HG03139 (cell line): ENCODE data around the gene TERC.

Source experiments
- ATAC-seq: cut with Tn5 transposase; IDR thresholded peaks from one replicate; pipeline ENCODE4 v1.9.1; 2021; ENCODE audit not compliant: unreplicated experiment

TERC gene

DNA sequence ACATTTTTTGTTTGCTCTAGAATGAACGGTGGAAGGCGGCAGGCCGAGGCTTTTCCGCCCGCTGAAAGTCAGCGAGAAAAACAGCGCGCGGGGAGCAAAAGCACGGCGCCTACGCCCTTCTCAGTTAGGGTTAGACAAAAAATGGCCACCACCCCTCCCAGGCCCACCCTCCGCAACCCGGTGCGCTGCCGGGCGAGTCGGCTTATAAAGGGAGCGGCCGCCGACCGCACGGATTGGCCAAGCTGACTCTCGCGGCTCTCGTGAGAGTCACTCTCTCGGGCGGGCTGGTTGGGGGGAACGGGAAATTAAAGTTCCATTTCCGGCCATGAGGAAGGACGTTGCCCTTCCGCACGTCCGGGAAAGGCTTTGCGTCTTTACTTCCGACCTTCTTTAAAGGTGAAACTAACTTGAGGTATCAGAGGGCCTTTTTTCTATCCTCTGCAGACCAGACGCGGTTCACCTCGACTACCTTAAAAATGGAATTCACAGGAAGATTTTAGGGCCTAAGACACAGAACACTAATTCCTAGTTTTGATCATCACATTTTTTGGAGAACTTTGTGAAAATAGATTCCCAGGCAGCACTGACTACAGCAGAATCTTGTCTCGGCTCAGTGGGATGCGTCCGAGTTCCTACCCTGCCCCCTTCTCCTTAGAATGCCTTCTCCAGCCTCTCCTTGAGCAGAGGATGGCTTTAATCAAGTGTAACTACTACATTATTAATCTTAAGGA is at the start of gene TERC:
TSS of gene TERC (minus strand) at position 179 of the 731 bp plus-strand sequence.
- peak; percentile 65 for ATAC-seq

DNA sequence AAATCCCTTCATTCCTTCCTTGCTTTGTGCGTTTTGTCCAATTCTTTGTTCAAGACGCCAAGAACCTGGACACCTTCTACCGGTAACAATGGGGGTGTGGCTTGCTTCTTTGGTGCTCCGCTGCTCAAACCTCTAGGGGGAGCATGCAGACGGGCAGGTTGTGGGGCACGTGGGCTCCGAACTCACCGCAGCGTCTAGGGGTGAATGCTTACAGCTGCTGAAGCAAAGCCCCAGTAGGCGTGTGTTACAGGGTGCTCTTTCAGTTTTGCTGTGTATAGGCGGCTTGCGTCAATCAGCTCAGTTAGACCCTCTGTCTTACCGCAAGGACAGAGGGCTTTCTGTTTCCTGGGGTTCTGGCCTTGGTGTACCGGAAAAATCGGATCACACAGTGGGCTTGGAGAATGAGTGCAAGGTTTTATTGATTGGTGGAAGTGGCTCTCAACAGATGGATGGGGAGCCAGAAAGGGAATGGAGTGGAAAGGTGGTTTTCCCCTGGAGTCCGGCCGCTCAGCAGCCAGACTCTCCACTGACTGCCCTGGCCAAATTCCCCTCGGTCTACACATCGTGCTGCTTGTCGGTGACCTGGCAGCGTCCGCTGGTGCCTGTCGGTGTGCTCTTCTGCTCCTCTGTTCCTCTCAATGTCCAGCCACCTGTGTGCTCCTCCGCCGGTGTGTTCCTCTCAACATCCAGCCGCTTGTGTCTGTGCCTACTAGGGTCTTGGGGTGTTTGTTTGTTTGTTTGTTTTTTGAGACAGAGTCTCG is 49.1 kb upstream of the TERC start:
- peak; percentile 87 for ATAC-seq

DNA sequence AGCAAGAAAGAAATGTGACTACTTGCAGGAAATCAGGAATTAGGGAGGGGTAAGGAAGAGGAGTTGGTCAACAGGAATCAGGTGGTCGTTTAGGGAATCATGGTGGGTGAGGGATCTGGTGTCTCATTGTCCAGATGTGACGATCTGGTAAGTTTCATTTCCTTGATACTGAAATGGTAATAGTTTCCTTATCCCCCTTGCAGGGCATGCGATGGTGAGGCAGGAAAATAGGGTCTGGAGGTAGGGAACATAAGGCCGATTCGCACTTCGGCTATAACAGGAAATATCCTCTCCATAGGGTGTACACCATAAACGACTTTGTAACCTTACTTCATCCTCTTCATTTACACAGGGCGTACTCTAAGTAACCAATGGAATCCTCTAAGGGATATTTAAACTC is 48.4 kb upstream of the TERC start:
- no peak for ATAC-seq

DNA sequence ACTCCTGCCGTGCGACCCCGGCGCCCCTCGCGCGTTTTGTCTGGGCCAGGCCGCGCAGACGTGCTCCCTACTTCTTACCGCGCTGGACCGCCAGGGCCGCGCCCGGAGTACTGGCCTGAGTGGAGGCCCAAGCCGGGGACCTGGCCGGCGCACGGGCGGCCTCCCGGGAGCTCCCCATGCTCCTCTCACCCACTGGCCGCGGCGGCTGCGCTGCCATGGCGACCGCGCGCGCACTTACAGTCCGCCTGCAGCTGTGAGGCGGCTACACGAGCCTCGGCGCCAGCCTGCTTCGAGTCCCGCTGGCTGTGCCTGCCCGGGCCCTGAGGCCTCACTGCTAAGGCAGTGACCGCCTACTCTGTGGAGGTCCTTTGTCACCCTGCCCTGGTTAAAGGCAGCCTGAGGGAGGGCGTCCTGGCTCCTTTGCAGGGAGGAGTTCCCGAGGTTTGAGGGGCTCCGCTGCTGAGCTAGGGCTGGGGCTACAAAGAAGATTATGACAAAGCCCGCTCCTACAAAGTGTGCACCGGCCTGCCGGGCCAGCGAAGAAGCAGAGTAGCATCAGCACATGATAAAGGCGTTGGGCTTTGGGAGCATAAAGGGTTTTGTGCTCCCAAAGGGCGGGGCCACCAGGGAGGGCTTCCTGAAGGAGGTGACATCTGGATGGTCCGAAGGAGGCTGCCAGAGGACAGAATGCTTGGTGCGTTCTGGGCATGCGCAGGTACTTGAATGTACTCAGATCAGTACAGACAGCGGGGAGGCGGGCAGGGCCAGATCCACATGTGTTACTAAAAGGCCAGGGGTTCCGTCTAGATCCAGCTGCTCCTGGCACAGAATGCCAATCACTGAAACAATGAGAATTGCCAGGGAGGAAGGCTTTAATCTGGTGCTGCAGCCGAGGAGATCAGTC is 47.7 kb upstream of the TERC start, which contains the start of the genes LRRC34 and LRRIQ4:
TSS of gene LRRC34 (minus strand) at position 573 of the 904 bp plus-strand sequence. CDS start at position 217, 356 bp downstream.
TSS of gene LRRIQ4 (plus strand) at position 539 of the 904 bp plus-strand sequence. CDS start 9,052 bp downstream, outside the sequence.
- ATAC-seq, result peak; percentile 67

DNA sequence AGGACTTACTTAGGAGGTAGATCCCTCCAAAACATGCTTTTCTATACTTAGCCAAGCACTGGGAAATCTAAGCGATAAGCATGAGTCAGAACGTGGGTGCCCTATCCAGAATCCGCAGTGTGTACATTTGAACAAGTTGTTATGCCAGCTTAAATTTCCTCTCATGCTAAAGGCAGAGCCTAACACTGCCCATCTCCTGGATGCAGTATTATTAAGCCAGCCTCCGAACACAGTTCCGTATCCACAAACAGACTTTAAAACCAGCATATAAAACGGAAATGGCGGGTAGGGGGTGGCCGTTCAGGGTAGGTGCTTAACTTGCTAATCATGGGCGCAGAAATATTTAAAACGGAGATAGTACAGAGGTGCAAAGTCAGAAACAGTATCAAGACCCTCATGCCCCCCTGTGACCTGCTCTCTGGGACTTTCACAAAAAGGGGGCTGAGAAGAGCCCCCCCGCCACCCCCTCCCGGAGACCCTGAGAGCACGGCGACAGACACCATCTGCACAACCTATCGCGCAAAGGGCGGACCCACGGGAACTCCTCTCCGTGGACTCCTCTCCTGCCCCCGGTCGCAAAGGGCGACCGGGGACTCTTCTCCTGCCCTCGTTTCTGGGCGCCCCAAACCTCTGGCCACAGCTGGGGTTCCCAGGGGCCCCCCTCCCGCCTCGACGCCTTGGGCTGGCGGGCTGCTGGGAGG is 46.9 kb upstream of the TERC start:
- peak; percentile 4 for ATAC-seq

DNA sequence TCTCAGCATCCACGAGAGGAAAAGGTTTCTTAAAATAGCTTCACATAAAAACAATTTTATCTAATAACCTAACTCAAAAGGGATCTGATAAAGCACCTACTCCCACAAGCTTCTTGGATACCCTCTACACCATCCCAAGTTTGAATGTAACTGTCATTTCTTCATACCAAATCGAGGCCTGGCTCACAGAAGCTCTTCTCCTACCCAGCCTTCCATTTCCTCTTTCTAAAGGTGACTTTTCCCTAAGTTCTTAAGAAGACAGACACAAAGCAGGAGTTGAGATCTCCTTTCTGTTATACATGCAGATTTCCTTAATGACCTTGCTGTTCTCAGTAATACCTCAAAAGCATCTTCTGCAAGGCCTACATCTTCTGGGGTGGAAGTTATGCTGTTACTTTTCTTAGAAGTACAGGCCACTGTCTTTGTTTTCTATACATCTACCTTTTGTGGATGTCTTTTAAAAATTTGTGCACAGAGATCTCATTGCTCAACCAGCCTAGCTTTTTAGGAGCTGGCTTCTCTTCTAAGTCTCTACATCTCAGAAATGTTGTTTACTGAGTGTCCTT is 44.5 kb upstream of the TERC start:
- no peak for ATAC-seq

DNA sequence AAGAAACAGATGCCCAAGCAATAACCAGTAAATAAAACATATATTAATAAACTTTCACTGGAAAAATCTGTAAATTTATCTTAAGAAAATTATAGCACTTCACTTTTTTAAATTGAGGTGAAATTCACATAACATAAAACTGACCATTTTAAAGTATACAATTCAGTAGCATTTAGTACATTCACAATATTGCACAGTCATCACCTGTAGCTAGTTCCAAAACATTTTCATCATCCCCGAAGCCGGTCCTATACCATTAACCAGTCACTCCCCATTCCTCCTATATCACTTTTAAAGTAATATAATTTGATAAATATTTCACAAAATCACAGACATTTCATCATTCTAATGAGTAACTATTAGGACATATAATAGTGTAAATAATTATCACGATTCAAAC is 39.8 kb upstream of the TERC start:
- no peak for ATAC-seq

DNA sequence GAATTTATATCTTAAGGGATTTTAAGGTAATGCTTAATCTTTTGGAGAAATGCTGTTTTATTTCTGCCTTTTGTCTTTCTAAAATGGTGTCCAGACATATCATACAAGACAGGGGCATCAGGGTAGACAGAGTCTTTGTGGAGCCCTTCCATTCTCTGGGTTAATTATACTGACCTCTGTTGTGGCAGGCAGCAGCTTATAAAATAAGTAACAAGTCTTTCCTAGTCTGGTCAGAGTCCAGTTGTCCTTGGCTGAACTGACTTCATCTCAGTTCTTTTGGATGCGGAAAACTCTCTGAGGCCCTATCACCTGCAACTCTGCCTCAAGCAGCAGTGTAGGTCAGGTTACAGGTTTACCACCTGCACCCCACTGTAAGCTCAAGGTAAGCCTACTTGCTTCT is 27.5 kb upstream of the TERC start:
- no peak for ATAC-seq

DNA sequence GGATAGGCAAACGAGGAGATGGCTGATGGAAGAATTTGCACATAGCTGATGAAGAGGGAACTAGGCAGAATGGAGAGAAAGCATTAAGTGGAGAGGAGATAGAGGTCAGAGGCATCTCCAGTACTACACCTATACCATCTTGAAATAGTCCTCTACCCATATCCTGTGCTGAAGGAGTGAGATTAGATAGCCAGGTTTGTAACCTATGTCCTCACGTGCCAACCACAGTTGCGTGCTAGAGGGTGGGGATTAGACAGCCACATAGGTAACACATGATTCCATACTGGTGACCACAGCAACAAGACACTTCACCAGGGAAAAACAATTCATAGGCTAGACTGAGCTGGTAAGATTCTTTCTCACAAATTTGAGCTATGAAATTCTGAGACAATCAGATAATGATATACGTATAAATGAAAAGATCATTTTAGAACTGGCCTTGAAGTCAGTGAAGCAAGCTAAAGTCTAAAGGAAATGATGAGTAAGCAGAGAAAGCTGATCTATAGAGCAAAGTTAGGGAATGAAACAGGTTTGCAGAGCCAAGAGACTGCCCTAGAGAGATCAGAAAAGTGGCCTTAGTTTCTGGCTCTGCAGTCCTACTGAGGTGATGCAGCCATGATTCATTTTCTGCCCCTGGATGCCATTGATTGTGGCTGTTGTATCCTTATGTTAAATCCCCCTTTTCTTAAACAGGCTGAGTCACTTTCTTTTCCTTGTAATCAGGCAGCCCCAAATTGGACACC is 26.0 kb upstream of the TERC start:
- no peak for ATAC-seq

DNA sequence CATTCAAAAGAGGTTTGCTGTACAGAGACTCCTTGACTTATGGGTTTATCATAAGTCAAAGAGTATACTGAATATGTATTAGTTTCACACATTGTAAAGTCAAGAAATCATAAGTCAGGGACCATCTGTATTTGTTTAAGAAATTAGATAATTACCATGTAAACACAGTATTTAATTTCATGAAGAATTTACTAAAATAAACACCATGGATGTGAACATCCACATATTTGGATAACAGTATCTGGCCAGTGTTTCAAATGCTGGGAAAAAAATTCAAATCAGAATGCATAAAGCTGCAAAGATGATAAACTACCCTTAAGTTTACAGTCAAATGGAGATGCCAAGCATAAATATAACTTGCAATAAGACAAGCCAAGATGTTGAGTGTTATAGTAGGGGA is 25.4 kb upstream of the TERC start:
- ATAC-seq, result no peak

DNA sequence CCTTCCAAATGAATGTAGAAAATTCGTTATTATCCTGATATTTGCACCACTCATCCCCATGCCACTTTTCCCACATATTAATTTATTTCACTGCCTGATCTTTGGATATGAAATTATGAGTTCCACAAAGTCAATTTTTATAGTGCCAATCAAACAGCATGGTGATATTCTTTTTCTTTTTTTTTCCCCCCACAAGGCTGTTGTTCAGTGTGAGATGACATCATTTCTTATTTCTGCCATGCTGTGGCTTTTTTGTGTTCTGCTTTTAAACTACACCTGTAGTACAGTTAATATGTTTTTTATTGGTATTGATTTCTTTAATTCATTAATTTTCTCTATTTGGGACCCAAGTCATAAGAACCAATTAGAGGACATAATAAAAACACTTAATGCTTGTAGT is 22.9 kb upstream of the TERC start:
- ATAC-seq, result no peak

DNA sequence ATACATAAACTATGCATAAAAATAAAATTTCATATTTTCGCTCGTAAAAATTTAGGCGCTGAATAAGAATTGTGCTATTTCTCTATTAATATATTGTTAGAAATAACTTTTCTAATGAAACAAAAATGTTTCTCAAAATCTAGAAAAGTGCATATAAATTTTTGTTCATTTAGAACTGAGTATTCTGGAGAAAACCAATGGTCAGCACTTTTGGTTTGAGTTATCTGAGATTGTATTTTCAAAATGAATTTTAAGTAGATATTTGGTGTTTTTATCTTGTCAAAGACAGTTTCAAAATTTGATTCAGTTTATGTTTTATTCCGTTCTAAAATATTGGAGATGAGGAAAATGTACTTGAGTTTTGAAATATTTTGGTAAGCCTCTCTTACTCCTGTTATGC is 22.3 kb upstream of the TERC start:
- ATAC-seq, result no peak

DNA sequence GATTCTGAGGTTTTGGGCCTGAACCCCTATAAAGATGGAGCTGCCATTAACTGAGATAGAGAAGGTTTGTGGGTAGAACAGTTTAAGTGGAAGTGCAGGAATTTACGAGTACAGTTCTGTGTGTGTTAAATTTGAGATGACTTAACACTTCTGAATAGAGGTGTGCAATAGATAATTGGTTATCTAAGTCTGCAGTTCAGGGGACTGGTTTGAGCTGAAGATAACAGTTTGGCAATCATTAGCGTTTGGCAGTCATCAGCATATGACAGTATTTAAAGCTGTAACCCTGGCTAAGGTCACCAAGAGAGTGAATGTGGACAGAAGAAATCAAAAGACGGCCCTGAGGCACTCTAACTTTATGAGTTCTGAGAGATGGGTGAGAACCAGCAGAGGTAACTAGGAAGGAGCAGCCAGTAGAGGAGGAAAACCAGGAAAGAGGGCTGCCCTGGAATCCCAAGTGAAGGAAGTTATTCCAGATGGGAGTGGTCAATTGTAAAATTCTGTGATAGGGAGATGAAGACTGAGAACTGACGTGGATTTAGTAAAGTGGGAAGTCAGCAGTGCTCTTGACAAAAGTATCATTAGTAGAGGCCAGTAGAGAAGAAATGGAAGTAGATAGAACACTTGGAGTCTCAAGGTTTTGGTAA is 16.5 kb upstream of the TERC start:
- ATAC-seq, result no peak

DNA sequence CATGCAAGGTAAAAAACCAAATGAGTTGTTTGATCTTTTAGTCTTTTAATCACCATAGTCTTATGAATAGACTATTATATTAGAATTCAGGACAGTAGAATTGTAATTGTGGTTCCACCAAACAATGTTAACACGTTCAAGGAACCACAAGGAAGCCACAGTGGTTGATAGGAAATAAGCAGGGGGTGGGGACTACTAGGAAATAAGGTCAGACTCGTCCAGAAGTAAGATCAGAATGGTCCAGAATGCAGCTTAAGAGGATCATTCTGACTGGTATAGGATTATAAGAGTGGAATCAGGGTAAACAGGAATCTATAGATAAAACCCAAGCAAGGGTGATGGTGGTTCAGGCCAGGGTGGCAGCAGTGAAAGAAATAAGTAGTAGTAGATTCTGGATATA is 15.9 kb upstream of the TERC start:
- no peak for ATAC-seq

DNA sequence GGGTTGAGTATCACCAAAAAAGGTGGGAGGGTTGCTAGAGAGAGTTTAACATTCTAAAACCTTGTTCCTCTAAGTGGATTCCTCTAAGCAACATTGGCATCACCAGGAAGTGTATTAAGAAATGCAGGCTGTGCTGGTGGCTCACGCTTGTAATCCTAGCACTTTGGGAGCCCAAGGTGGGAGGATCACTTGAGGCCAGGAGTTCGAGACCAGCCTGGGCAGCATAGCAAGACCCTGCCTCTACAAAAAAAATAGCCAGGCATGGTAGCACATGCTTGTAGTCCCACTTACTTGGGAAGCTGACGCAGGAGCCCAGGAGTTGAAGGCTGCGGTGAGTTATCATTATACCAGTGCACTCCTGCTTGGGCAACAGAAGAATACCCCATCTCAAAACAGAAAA is 13.0 kb upstream of the TERC start:
- no peak for ATAC-seq

DNA sequence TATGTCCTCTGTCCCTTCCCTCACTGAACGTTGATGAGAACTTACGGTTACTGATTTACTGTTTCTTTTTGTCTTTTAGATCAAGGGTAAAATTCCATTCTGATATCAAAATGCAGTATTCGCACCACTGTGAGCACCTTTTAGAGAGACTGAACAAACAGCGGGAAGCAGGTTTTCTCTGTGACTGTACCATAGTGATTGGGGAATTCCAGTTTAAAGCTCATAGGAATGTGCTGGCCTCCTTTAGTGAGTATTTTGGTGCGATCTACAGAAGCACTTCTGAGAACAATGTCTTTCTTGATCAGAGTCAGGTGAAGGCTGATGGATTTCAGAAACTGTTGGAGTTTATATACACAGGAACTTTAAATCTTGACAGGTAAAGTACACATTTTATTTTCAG is 9.3 kb upstream of the TERC start:
- ATAC-seq, result no peak

DNA sequence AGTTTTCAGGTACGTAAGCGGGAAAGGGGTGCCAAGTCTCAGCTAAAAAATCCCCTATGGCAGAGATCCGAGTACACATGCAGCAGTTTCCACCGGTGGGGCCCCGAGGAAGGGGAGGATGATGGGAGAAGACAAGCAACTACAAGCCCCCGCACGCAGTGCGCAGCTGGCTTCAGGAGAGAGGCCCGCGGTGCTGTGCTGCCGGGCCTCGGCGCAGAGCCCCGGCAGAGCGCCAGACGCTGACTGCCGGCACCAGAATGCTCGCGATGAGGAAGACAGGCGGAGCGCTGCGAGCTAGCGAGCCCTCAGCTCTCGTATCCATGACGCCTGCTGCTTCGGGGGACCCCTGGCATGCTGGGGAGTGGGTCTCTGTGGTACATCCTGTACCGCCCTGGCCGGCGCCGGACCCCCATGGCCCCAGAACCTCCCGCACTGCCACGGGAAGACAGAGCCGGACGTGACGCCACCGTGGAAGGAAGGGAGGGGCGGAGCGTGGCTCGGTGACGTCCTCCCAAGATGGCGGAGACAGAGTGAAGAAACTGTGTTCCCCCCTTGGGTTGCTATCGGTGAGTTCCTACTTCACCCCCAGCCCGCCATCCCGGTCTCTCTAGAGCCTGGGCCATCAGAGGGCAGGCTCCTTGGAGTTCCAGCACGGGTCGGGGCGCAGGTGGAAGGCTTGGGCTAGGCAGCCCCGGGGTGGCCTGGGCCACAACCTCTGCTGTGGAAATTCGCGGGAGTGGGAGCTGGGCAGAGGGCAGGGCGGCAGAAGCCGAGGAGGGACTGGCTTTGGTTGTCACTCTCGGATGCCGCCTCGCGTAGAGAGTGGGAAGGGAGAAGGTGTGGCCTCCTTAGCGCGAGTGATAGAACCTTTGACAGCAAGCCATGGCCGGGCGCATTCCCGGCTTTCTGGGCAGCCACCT is 8.3 kb upstream of the TERC start, which contains the start of gene MYNN:
TSS of gene MYNN (plus strand) at position 500 of the 920 bp plus-strand sequence. CDS start 900 bp downstream, outside the sequence.
- ATAC-seq, result peak; percentile 73
